Vagina (tissue), 2 donors: ENCODE results near the gene ENO2. TPM values are rescaled to one million over a fixed set of nuclear protein-coding genes. Genes with fewer than 3 reads are reported as not detected.

Source experiments
- DNase-seq, 2 donors: peaks; one replicate each; pipeline ENCODE4 v3.0.0-alpha.2; 2017; ENCODE audit errors: extremely low spot score in 2 of 2
- H3K27ac ChIP-seq: fragments of 200-600 bp; sonication (generic); one replicate; pipeline ENCODE4 v1.5.1; 2019
- H3K27me3 ChIP-seq: fragments of 200-600 bp; sonication (generic); one replicate; pipeline ENCODE4 v1.5.1; 2019
- H3K36me3 ChIP-seq, 2 donors: fragments of 200-600 bp; sonication (generic); one replicate each; pipeline ENCODE4 v1.5.1; 2017 to 2019
- H3K4me1 ChIP-seq: fragments of 200-600 bp; sonication (generic); one replicate; pipeline ENCODE4 v1.5.1; 2019
- H3K4me3 ChIP-seq, 2 donors: fragments of 200-600 bp; sonication (generic); 1 replicate in 1 of 2; 2 replicates in 1 of 2; pipeline ENCODE4 v1.5.1; 2016 to 2019
- H3K9me3 ChIP-seq: fragments of 200-600 bp; sonication (generic); one replicate; pipeline ENCODE4 v1.5.1; 2019
- POLR2A ChIP-seq, 2 donors: fragments of 450-650 bp; IDR thresholded peaks; one replicate each; pipeline ENCODE4 v1.6.1; 2017; ENCODE audit warnings: antibody characterized with exemption in 2 of 2, mild to moderate bottlenecking in 2 of 2, moderate library complexity in 2 of 2
- POLR2AphosphoS5 ChIP-seq, 2 donors: sonication (generic); formaldehyde crosslinking; IDR thresholded peaks; one replicate each; pipeline ENCODE4 v1.9.0; 2017; ENCODE audit warnings: antibody characterized with exemption in 2 of 2, mild to moderate bottlenecking in 2 of 2, low read depth in 1 of 2; ENCODE audit not compliant: insufficient read depth in 1 of 2
- intact Hi-C: fragments of 100-400 bp; cut with DNase I; formaldehyde crosslinking; loops from one replicate; pipeline ENCODE4 v1.15.1; 2023
- total RNA-seq: library from RNA; depleted of rRNA; stranded (reverse); fragments of >200 nt; gene quantifications from one replicate; pipeline ENCODE4 v1.2.3, GENCODE V29; 2016
- TF ChIP-seq, protein P1 (sequence below), 3 experiments: fragments of 450-650 bp in 2 of 3; fragments of 200-600 bp in 1 of 3; sonication (generic) in 1 of 3; IDR thresholded peaks; one replicate each; pipeline ENCODE4 v1.5.1; 2017 to 2019; ENCODE audit warnings: antibody characterized with exemption in 3 of 3, mild to moderate bottlenecking in 2 of 3, moderate library complexity in 2 of 3

The ENO2 gene
- total RNA-seq, 1 donor from 2014 or later, result 20.1 TPM

DNA sequence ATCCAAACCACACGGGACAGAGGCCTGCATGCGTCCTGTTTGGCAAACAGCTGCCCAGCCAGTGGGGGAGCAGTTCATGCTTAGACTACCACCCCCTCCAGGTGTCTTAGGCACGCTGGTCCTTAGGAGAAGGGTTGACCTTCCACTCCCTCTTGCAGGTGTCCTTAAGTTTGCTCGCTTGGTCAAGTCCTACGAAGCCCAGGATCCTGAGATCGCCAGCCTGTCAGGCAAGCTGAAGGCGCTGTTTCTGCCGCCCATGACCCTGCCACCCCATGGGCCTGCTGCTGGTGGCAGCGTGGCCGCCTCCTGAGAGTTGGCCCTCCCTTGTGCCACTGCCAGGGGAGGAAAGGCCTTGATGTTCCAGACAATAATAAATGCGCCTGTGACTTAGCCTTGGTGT, 31.2 kb downstream of the ENO2 start:
- intact Hi-C loops, result loop anchor here (5.0 kb wide), 1 partner anchor 167 kb away; no protein-coding TSS in a partner anchor
- Histone ChIP-seq H3K4me1 (peaks cover 31% of the 10 kb centered on the region), H3K36me3 (no peaks in the 10 kb centered on the region), H3K27me3 (no peaks in the 10 kb centered on the region), H3K4me3 (peak overlapping the region in 1 of 2 donors; percentile 27), H3K27ac (peak overlapping the region; percentile 95), H3K9me3 (no peaks in the 10 kb centered on the region)
- DNase-seq, result no peak
- TF ChIP-seq, protein P1, sequence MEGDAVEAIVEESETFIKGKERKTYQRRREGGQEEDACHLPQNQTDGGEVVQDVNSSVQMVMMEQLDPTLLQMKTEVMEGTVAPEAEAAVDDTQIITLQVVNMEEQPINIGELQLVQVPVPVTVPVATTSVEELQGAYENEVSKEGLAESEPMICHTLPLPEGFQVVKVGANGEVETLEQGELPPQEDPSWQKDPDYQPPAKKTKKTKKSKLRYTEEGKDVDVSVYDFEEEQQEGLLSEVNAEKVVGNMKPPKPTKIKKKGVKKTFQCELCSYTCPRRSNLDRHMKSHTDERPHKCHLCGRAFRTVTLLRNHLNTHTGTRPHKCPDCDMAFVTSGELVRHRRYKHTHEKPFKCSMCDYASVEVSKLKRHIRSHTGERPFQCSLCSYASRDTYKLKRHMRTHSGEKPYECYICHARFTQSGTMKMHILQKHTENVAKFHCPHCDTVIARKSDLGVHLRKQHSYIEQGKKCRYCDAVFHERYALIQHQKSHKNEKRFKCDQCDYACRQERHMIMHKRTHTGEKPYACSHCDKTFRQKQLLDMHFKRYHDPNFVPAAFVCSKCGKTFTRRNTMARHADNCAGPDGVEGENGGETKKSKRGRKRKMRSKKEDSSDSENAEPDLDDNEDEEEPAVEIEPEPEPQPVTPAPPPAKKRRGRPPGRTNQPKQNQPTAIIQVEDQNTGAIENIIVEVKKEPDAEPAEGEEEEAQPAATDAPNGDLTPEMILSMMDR (IDR thresholded peaks at IDR 0.05), result no peak

DNA sequence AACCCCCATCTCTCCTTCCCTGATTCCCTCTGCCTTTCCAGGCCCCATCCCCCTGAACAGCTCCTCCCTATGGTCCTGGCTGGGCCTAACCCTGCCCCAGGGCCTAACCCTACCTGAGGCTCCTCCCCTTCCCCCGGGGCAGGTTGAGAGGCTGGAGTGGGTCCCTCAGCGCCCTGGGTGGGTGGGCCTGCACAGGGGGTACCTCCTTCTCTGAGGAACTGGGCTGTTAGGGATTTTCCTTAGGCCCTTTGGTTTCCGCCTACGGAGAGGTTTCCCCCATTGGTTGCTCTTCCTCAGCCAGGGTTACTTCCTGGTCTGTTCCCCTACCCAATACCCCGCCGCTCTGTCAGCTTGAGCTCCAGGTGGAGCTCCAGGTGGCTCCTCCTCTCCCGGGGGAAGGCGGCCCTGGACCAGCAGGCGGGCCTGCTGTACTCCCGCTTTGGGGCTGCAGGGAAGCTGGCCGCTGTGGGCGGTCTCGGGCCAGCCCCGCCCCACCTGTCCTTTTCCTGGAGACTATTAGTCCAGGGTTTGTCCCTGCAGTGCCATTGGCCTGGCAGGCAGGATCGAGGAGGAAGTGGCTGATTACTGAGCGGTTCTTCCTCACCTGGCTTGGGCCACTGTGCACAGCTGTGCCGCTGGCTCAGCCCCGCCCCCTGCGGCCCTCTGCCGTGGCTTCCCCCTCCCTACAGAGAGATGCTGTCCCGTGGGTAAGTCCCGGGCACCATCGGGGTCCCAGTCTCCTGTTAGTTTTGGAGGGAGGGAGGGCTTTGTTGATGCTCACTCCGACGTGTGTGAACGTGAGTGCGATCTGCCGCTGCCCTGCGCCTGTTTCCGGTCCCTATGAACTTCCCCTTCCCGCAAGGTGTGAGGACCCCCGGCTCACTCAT, 31.9 kb downstream of the ENO2 start:
- intact Hi-C loops, result loop anchor here (5.0 kb wide), 1 partner anchor 166 kb away; no protein-coding TSS in a partner anchor
- peak overlapping the region; percentile 27 to 35 for H3K4me3 ChIP-seq
- peaks cover 31% of the 10 kb centered on the region for H3K4me1 ChIP-seq
- no peak for TF ChIP-seq POLR2A (IDR thresholded peaks at IDR 0.05)
- peak; percentile 77 to 78 for TF ChIP-seq POLR2AphosphoS5 (IDR thresholded peaks at IDR 0.05; ENCODE audit: insufficient read depth in 1 of 2, low read depth in 1 of 2)
- TF ChIP-seq, protein P1 (IDR thresholded peaks at IDR 0.05), result no peak
- H3K36me3 ChIP-seq, result no peaks in the 10 kb centered on the region
- H3K27me3 ChIP-seq, result no peaks in the 10 kb centered on the region
- H3K9me3 ChIP-seq, result no peaks in the 10 kb centered on the region
- no peak for DNase-seq
- peak overlapping the region; percentile 95 for H3K27ac ChIP-seq

DNA sequence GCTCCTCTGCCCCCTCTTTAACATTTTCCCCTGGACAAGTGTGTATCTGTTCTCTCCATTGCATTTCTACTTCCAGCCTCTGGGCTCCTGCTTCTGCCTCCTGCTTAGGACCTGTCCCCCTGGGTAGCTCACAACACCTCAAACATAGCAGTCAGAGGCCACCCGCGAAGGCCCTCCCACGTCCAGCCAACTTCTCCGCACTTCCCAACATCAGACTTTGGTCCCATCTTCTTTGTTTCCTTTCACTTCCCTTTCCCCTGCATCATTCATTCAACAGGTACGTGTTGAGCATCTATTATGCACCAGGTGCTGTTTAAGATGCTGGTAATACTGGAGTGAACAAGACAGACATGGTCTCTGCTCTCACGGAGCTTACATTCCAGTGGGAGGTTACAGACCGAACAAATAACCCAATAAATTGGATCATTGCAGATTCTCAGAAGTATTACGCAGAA, 32.6 kb downstream of the ENO2 start:
- intact Hi-C loops, result loop anchor here (5.0 kb wide), 1 partner anchor 165 kb away; no protein-coding TSS in a partner anchor
- no peak for DNase-seq
- H3K36me3 ChIP-seq, result no peaks in the 10 kb centered on the region
- peak overlapping the region; percentile 95 for H3K27ac ChIP-seq
- no peaks in the 10 kb centered on the region for H3K27me3 ChIP-seq
- peaks cover 31% of the 10 kb centered on the region for H3K4me1 ChIP-seq
- H3K4me3 ChIP-seq, result peak overlapping the region; percentile 27 to 35
- TF ChIP-seq, protein P1 (IDR thresholded peaks at IDR 0.05), result no peak
- TF ChIP-seq POLR2AphosphoS5 (IDR thresholded peaks at IDR 0.05; ENCODE audit: insufficient read depth in 1 of 2, low read depth in 1 of 2) (no peak), POLR2A (IDR thresholded peaks at IDR 0.05) (no peak)
- no peaks in the 10 kb centered on the region for H3K9me3 ChIP-seq

DNA sequence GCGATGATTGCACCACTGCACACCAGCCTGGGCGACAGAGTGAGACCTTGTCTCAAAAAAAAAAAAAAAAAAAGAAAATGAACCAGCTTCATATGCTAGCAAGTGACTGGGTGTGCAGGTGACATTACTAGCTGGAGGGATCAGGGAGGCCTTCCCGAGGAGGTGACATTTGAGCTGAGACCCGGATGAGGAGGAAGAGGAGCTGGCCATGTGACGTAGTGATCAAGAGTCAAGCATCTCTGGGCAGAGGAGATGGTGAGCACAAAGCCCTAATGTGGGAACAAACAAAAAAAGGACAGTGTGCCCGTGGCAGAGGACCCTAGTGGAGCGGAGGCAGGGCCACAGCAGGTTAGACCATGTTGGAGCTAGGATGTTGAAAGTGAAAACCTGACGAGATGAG, 33.2 kb downstream of the ENO2 start:
- Histone ChIP-seq H3K4me3 (no peak overlapping the region), H3K27ac (no peak overlapping the region)
- no peak for TF ChIP-seq POLR2AphosphoS5 (IDR thresholded peaks at IDR 0.05; ENCODE audit: insufficient read depth in 1 of 2, low read depth in 1 of 2)
- TF ChIP-seq, protein P1 (IDR thresholded peaks at IDR 0.05), result no peak
- TF ChIP-seq POLR2A (IDR thresholded peaks at IDR 0.05), result no peak

More for the DNA sequence above, 33.2 kb downstream of the ENO2 start:
- Histone ChIP-seq H3K9me3 (no peaks in the 10 kb centered on the region), H3K4me1 (peaks cover 30% of the 10 kb centered on the region), H3K27me3 (no peaks in the 10 kb centered on the region), H3K36me3 (no peaks in the 10 kb centered on the region)
- no peak for DNase-seq
- intact Hi-C loops, result loop anchor here (5.0 kb wide), 1 partner anchor 165 kb away; no protein-coding TSS in a partner anchor
